BJ (cell line): Measurements from ENCODE around the gene MRPS34. TPM values are rescaled to one million over a fixed set of nuclear protein-coding genes. Genes with fewer than 3 reads are reported as not detected.

Experiments used
- CTCF ChIA-PET: fragments of 350-600 bp; formaldehyde crosslinking; extraction: SDS; loops from one replicate; lab custom pipeline; 2021; ENCODE audit warnings: antibody characterized with exemption, inconsistent platforms; lab: Yijun Ruan, JAX
- POLR2A ChIA-PET: fragments of 300-600 bp; sonication (Branson Sonifier 250); formaldehyde crosslinking; extraction: SDS; loops from one replicate; lab custom pipeline; 2021; ENCODE audit warnings: antibody characterized with exemption; lab: Charles Lee
- DNase-seq: peaks from one replicate; pipeline ENCODE4 v3.0.0-alpha.2; 2011; ENCODE audit warnings: low read depth
- H3K27me3 ChIP-seq: 2 replicates; pipeline ENCODE4 v1.6.0; 2011; ENCODE audit warnings: low read length; ENCODE audit not compliant: control insufficient read depth, insufficient read depth
- H3K36me3 ChIP-seq: 2 replicates; pipeline ENCODE4 v1.5.1; 2011; ENCODE audit warnings: low read length; ENCODE audit not compliant: control insufficient read depth, insufficient read depth
- H3K4me3 ChIP-seq: 2 replicates; pipeline ENCODE4 v1.5.1; 2011; ENCODE audit warnings: low read depth, mild to moderate bottlenecking, control low read depth, low read length
- polyA plus RNA-seq: library from polyadenylated mRNA; depleted of rRNA; stranded (reverse); fragments of >200 nt; gene quantifications from 2 replicates; pipeline ENCODE4 v1.2.3, GENCODE V29; 2011
- TF ChIP-seq, protein P1 (sequence below): IDR thresholded peaks from 2 replicates; pipeline ENCODE4 v1.5.1; 2011; ENCODE audit warnings: low read depth, mild to moderate bottlenecking, control low read depth, inconsistent platforms, low read length, moderate library complexity; ENCODE audit not compliant: insufficient read depth

MRPS34 gene
- polyA plus RNA-seq, 1 experiment: 69.6 TPM

DNA sequence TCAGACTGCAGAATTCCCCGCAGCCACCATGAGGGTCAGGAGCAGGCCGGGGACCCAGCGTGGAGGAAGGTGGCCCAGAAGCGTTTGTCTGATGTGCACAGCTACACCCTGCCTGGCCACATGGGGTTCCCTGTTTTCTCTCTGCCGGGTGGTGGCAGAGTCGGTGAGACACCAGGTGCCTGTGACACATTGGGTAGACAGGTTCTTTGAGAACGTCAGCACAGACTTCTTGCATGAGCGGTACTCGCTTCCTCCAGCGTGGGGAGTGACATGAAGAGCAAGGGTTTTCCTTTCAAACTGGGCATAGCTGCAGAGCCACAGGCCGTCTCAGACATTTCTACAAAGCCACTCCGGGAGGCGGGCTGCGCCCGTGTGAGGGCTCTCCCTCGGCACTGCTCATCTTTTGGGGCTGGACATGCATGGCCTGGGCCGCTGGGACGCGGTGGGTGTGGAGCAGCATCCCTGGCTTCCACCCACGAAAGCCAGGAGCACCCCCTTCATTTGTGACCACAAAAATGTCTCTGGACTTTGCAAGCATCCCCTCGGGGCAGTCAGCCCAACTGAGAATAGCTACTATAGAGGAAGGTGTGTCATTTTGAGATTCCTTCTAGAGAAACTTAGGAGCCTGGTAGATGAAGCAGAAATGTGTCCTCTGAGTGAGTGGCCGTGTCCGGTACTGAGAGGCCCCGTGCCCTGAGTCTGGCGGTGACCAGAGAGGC is 27.6 kb downstream of the MRPS34 start:
- Histone ChIP-seq H3K36me3 (peaks cover 38% of the 10 kb centered on the region), H3K4me3 (no peak overlapping the region), H3K27me3 (no peaks in the 10 kb centered on the region)
- TF ChIP-seq, protein P1, sequence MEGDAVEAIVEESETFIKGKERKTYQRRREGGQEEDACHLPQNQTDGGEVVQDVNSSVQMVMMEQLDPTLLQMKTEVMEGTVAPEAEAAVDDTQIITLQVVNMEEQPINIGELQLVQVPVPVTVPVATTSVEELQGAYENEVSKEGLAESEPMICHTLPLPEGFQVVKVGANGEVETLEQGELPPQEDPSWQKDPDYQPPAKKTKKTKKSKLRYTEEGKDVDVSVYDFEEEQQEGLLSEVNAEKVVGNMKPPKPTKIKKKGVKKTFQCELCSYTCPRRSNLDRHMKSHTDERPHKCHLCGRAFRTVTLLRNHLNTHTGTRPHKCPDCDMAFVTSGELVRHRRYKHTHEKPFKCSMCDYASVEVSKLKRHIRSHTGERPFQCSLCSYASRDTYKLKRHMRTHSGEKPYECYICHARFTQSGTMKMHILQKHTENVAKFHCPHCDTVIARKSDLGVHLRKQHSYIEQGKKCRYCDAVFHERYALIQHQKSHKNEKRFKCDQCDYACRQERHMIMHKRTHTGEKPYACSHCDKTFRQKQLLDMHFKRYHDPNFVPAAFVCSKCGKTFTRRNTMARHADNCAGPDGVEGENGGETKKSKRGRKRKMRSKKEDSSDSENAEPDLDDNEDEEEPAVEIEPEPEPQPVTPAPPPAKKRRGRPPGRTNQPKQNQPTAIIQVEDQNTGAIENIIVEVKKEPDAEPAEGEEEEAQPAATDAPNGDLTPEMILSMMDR: no peak
- ChIA-PET POLR2A (no interaction called here), CTCF (interaction anchor here (0.7 to 1.4 kb wide), 4 partner anchors 12 to 39 kb away, joined by 3 to 5 read pairs (median 3); partner anchors contain the start of genes EME2, MAPK8IP3 and MRPS34)
- DNase-seq: peak; percentile 75

DNA sequence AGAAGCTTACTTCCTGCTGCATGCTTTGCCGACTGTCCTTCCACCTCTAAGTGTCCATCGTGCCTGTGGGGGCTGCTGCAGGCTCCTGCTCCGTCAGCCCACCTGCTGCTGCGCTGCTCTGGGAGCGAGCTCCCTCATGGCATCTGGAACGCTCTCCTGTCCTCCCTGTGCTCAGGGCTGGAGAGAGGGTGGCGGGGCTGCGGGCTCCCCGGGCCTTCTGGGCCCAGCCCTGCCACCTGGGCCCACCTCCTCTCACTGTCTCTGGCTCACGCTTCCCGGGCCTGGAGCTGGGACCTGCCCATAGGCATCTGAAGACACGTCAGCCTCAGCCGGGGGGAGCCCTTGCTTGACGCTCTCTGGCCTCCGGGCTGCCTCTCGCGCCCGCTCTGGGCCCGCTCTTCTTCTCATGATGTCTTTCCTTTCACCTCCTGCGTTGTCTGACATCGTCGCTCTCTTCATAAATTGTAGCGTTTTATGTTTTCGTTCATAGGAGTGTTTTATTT is 28.5 kb downstream of the MRPS34 start:
- TF ChIP-seq, protein P1: no peak
- ChIA-PET POLR2A (no interaction called here), CTCF (interaction anchor here (0.8 to 0.9 kb wide), 2 partner anchors 20 to 38 kb away, joined by 3 read pairs; partner anchors contain the start of gene MAPK8IP3)
- no peaks in the 10 kb centered on the region for H3K27me3 ChIP-seq
- no peak for DNase-seq
- no peak overlapping the region for H3K4me3 ChIP-seq
- peaks cover 35% of the 10 kb centered on the region for H3K36me3 ChIP-seq

DNA sequence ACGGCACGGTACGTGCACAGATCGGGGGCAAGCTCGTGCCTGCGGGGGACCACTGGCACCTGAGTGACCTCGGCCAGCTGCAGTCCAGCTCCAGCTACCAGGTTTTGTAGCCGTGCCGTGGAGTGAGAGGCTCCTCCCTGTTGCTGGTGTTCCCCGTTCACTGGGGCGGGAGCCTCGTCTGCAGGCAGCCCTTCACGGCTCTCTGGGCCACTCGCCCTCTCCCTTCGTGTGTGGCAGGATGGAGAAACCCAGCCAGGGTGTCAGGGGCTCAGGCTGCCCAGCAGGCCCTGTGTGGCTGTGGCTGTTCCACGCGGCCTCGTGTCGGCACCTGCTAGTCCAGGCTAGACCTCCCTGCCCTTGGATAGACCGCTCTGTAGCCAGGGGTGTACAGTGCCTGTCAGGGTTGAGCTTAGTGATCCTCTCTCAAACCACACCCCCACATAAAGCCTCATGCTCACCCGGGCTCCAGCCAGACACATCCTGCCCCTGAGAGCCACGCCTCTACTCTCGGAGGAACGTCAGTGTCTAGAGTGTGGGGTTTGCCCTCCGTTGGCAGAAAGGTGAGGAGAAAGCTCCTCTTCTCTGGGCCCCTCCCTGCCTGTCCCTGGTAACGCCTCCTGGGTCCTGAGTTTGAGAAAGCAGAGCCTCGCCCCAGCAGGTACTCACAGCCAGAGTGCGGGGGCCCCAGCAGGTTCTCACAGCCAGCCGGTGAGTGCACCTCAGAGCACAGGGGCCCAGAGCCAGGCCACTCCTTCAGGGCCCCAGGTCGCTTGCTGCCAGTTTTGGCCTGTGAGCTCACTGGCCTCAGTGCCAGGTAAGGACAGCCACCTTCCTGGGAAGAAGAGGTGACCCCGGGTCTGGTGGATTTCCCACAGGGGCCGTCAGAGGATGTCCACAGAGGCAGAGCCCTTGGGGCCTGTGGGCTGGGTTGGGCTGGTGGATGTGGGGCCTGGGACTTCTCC is 29.3 kb downstream of the MRPS34 start:
- CTCF ChIA-PET: interaction anchor here (0.8 to 0.9 kb wide), 2 partner anchors 21 to 38 kb away, joined by 3 read pairs; partner anchors contain the start of gene MAPK8IP3
- TF ChIP-seq, protein P1: no peak
- H3K36me3 ChIP-seq: peaks cover 28% of the 10 kb centered on the region
- DNase-seq: no peak
- no peak overlapping the region for H3K4me3 ChIP-seq
- POLR2A ChIA-PET: no interaction called here
- no peaks in the 10 kb centered on the region for H3K27me3 ChIP-seq

DNA sequence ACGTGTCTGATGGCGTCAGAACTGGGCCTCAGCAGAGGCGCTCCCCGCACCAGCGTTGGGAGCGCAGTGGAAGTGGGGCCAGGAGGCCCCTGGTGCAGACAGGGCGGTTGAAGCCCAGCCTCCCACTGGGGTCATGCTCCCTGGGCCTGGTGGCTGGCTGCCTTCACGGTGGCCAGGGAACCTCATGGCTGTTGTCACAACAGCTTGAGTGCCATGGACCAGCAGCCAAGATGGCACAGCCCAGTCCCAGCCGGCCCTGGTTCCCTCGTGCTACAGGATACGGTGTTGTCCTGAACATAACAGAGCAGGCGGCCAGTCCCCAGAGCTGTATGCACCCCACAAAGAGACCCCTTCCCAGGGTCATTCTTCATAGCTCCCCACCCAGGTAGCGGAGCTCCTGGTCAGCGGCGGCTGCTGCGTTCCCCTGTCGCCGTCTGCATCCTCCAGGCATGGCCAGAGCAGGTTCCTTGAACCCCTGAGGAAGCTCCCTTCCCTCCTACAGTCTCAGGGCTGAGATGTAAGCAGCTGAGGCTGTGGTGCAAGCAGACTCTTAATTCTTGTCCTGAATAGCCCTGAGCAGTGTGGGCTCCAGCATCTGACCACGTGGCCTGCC is 31.3 kb downstream of the MRPS34 start:
- Histone ChIP-seq H3K27me3 (no peaks in the 10 kb centered on the region), H3K4me3 (no peak overlapping the region), H3K36me3 (peaks cover 17% of the 10 kb centered on the region)
- TF ChIP-seq, protein P1: no peak
- ChIA-PET CTCF (interaction anchor here (1.1 kb wide), 1 partner anchor 18 kb away, joined by 3 read pairs; no protein-coding TSS in a partner anchor), POLR2A (no interaction called here)
- DNase-seq: no peak
